HepG2 (cell line): ENCODE measurements around the gene SEMA5B. TPM values are rescaled to one million over a fixed set of nuclear protein-coding genes. Genes with fewer than 3 reads are reported as not detected.

Experiments used
- BCL3 ChIP-seq: sonication (generic); formaldehyde crosslinking; IDR thresholded peaks from 2 replicates; pipeline ENCODE4 v1.5.1; 2020; ENCODE audit warnings: mild to moderate bottlenecking, missing genetic modification reagents, moderate library complexity
- CREM ChIP-seq, 2 experiments: sonication (generic) in 1 of 2; formaldehyde crosslinking in 1 of 2; IDR thresholded peaks; 2 replicates each; pipeline versions ENCODE4 v1.4.0 to v1.6.1; 2016 to 2020; ENCODE audit warnings: antibody characterized with exemption in 1 of 2, mild to moderate bottlenecking in 1 of 2, missing genetic modification reagents in 1 of 2
- EED ChIP-seq: sonication (generic); formaldehyde crosslinking; IDR thresholded peaks from 2 replicates; pipeline ENCODE4 v1.5.0; 2020; ENCODE audit warnings: mild to moderate bottlenecking, missing genetic modification reagents
- GTF2F1 ChIP-seq: fragments of 150-350 bp; IDR thresholded peaks from 2 replicates; pipeline ENCODE4 v1.6.1; 2014; ENCODE audit warnings: low read length
- HNRNPUL1 ChIP-seq: fragments of 200-400 bp; formaldehyde crosslinking; IDR thresholded peaks from 2 replicates; pipeline ENCODE4 v1.6.1; 2017; ENCODE audit warnings: low read depth, mild to moderate bottlenecking, low read length, moderate library complexity
- JUND ChIP-seq: sonication (generic); formaldehyde crosslinking; IDR thresholded peaks from 2 replicates; pipeline ENCODE4 v1.8.0; 2022; ENCODE audit warnings: mild to moderate bottlenecking, missing genetic modification reagents
- MBD4 ChIP-seq: IDR thresholded peaks from 2 replicates; pipeline ENCODE4 v1.6.1; 2012; ENCODE audit warnings: low read length, inconsistent platforms, borderline replicate concordance
- NFE2 ChIP-seq: sonication (generic); formaldehyde crosslinking; IDR thresholded peaks from 2 replicates; pipeline ENCODE4 v1.4.0; 2020; ENCODE audit warnings: missing genetic modification reagents
- NR0B2 ChIP-seq: sonication (generic); formaldehyde crosslinking; IDR thresholded peaks from 2 replicates; pipeline ENCODE4 v1.4.0; 2020; ENCODE audit warnings: mild to moderate bottlenecking, missing genetic modification reagents
- RFXANK ChIP-seq: IDR thresholded peaks from 2 replicates; pipeline ENCODE4 v1.6.1; 2016
- RORA ChIP-seq: sonication (generic); formaldehyde crosslinking; IDR thresholded peaks from 2 replicates; pipeline ENCODE4 v1.5.0; 2020; ENCODE audit warnings: mild to moderate bottlenecking, missing genetic modification reagents, moderate library complexity
- ZKSCAN8 ChIP-seq: IDR thresholded peaks from 2 replicates; pipeline ENCODE4 v1.6.1; 2016; ENCODE audit warnings: borderline replicate concordance, missing genetic modification reagents, missing compliant biosample characterization
- ZNF451 ChIP-seq: sonication (generic); formaldehyde crosslinking; IDR thresholded peaks from 2 replicates; pipeline ENCODE4 v1.5.0; 2020; ENCODE audit warnings: mild to moderate bottlenecking, missing genetic modification reagents
- ZNF460 ChIP-seq: sonication (generic); formaldehyde crosslinking; IDR thresholded peaks from 2 replicates; pipeline ENCODE4 v1.5.1; 2020; ENCODE audit warnings: missing genetic modification reagents, mild to moderate bottlenecking, borderline replicate concordance
- ZNF512B ChIP-seq: sonication (generic); formaldehyde crosslinking; IDR thresholded peaks from 2 replicates; pipeline ENCODE4 v1.5.1; 2020; ENCODE audit warnings: missing genetic modification reagents, mild to moderate bottlenecking, borderline replicate concordance
- ZNF558 ChIP-seq: sonication (generic); formaldehyde crosslinking; IDR thresholded peaks from 2 replicates; pipeline ENCODE4 v1.9.0; 2022; ENCODE audit warnings: mild to moderate bottlenecking, missing genetic modification reagents, borderline replicate concordance
- ZNF597 ChIP-seq: sonication (generic); formaldehyde crosslinking; IDR thresholded peaks from 2 replicates; pipeline ENCODE4 v1.5.0; 2020; ENCODE audit warnings: missing genetic modification reagents
- ZNF614 ChIP-seq: IDR thresholded peaks from 2 replicates; pipeline ENCODE4 v1.6.1; 2018; ENCODE audit warnings: missing biosample characterization, missing genetic modification reagents, inconsistent platforms, borderline replicate concordance
- ZNF660 ChIP-seq: sonication (generic); formaldehyde crosslinking; IDR thresholded peaks from 2 replicates; pipeline ENCODE4 v1.5.1; 2020; ENCODE audit warnings: mild to moderate bottlenecking, low read depth, missing genetic modification reagents, borderline replicate concordance
- ZNF777 ChIP-seq: sonication (generic); formaldehyde crosslinking; IDR thresholded peaks from 2 replicates; pipeline ENCODE4 v1.4.0; 2020; ENCODE audit warnings: missing genetic modification reagents
- polyA plus RNA-seq, 8 experiments: library from polyadenylated mRNA; depleted of rRNA in 3 of 8; stranded (reverse) in 7 of 8; unstranded in 1 of 8; fragments of >200 nt; fragmentation: Illumina TruSeq in 4 of 8; extraction: Trizol in 4 of 8; gene quantifications; 2 replicates each; pipeline versions ENCODE4 v1.2.1 to v1.2.3, GENCODE V29; 2011 to 2016; ENCODE audit warnings: low read depth in 4 of 8, missing spikeins in 1 of 8, mixed read lengths in 1 of 8; ENCODE audit not compliant: insufficient read depth in 1 of 8
- total RNA-seq, 5 experiments: library from RNA; depleted of rRNA; stranded (reverse); fragments of >200 nt; fragmentation: Illumina TruSeq; extraction: Trizol; gene quantifications; 2 replicates each; pipeline ENCODE4 v1.2.3, GENCODE V29; 2016; ENCODE audit warnings: low read depth in 1 of 5
- TF ChIP-seq, protein P1 (sequence below): sonication (generic); formaldehyde crosslinking; conservative IDR thresholded peaks from 2 replicates; pipeline ENCODE4 v1.8.1; 2023; ENCODE audit warnings: missing genetic modification reagents

SEMA5B gene
- total and polyA plus RNA-seq, 2 of the 13 experiments (the other 11 are each of a cell fraction or from before 2014, with no cell fraction given) = not detected

DNA sequence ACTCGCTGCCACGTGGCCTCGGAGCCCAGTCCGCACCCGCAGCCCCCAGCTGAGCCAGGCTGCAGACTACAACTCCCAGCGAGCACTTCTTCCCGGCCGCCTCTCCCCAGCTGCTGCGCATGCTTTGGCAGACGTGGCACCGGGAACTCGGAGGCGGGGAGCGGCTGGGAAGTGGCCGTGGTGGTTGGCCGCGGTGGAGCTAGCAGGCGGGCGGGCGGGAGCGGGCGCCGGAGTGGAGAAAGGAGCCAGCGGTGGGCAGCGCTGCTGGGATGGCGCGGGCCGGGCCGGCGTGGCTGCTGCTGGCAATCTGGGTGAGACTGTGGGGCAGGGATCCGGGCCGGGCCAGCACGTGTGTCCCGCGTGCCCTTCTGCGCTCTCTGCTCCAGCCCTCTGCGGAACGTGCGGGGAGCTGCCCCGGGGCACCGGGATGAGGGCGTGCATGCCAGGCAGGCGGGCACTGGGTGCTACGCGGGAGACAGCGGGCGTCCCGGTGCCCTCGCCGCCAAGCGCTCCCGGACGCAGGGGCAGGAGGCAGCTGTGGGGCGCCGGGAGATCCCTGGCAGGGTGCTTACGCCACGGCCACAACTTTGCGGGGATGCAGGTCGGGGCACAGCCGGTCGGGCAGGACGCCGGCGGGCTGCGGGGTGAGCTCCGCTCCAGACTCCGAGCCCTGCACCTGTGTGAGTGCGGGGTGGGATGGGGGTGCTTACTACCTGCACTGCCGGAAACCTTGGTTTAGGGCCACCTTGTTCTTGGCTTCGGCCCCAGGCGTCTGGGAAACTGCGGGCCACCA lies 39.5 kb upstream of the SEMA5B start, which contains the start of gene PDIA5 (continued):
- TF ChIP-seq ZNF512B (CRISPR knock-in tag) (no peak), CREM (IDR thresholded peaks at IDR 0.05) (peak; percentile 81; the same call in 1 of the 2 replicates), CREM (CRISPR knock-in tag; IDR thresholded peaks at IDR 0.05) (0 out of 2 replicates have a peak, but pooled peaks have one; percentile 3), ZNF597 (CRISPR knock-in tag) (no peak), RORA (CRISPR knock-in tag) (no peak), NR0B2 (CRISPR knock-in tag) (no peak; the same call in 1 of the 2 replicates), NFE2 (no peak), ZNF777 (CRISPR knock-in tag) (peak; percentile 52; the same call in 1 of the 2 replicates), GTF2F1 (no peak), RFXANK (CRISPR knock-in tag) (0 out of 2 replicates have a peak, but pooled peaks have one; percentile 17), EED (CRISPR knock-in tag) (peak; percentile 55; the same call in 1 of the 2 replicates), ZNF451 (no peak; the same call in none of the 2 replicates), MBD4 (no peak), JUND (CRISPR knock-in tag) (0 out of 2 replicates have a peak, but pooled peaks have one; percentile 24), ZNF558 (CRISPR knock-in tag) (peak; percentile 71), ZNF614 (peak; percentile 49; the same call in 1 of the 2 replicates), ZKSCAN8 (peak; percentile 72; the same call in 1 of the 2 replicates), HNRNPUL1 (no peak), ZNF660 (CRISPR knock-in tag) (no peak; the same call in 1 of the 2 replicates), BCL3 (CRISPR knock-in tag) (no peak), ZNF460 (CRISPR knock-in tag) (no peak)
- TF ChIP-seq, protein P1, sequence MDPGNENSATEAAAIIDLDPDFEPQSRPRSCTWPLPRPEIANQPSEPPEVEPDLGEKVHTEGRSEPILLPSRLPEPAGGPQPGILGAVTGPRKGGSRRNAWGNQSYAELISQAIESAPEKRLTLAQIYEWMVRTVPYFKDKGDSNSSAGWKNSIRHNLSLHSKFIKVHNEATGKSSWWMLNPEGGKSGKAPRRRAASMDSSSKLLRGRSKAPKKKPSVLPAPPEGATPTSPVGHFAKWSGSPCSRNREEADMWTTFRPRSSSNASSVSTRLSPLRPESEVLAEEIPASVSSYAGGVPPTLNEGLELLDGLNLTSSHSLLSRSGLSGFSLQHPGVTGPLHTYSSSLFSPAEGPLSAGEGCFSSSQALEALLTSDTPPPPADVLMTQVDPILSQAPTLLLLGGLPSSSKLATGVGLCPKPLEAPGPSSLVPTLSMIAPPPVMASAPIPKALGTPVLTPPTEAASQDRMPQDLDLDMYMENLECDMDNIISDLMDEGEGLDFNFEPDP (CRISPR knock-in tag) = 0 out of 2 replicates have a peak, but pooled peaks have one; percentile 67
